Karpas-422 (cell line): Measurements from ENCODE around the gene FBXL17. TPM values are rescaled to one million over a fixed set of nuclear protein-coding genes. Genes with fewer than 3 reads are reported as not detected.

Experiments used
- DNase-seq: peaks from one replicate; pipeline ENCODE4 v3.0.0-alpha.2; 2015
- H2AFZ ChIP-seq: fragments of 200-600 bp; sonication (generic); 2 replicates; pipeline ENCODE4 v1.6.1; 2014; ENCODE audit warnings: antibody characterized with exemption, low read length, mixed read lengths
- H3K27ac ChIP-seq: fragments of 200-600 bp; sonication (generic); 2 replicates; pipeline ENCODE4 v1.5.1; 2014; ENCODE audit warnings: mild to moderate bottlenecking, low read length, moderate library complexity
- H3K27me3 ChIP-seq: fragments of 200-600 bp; sonication (generic); 2 replicates; pipeline ENCODE4 v1.6.1; 2014; ENCODE audit warnings: low read length, mixed read lengths
- H3K36me3 ChIP-seq: fragments of 200-600 bp; sonication (generic); 2 replicates; pipeline ENCODE4 v1.6.1; 2014; ENCODE audit warnings: low read length, mixed read lengths; ENCODE audit not compliant: insufficient read depth
- H3K4me1 ChIP-seq: fragments of 200-600 bp; sonication (generic); 2 replicates; pipeline ENCODE4 v1.6.1; 2014; ENCODE audit warnings: mild to moderate bottlenecking, low read length, mixed read lengths
- H3K4me2 ChIP-seq: fragments of 200-600 bp; sonication (generic); 2 replicates; pipeline ENCODE4 v1.6.1; 2014; ENCODE audit warnings: low read length, low read depth, mild to moderate bottlenecking; ENCODE audit not compliant: poor library complexity, severe bottlenecking
- H3K4me3 ChIP-seq: fragments of 200-600 bp; sonication (generic); 2 replicates; pipeline ENCODE4 v1.5.1; 2014; ENCODE audit warnings: mild to moderate bottlenecking, antibody characterized with exemption, low read length, mixed read lengths
- H3K79me2 ChIP-seq: fragments of 200-600 bp; sonication (generic); 2 replicates; pipeline ENCODE4 v1.6.1; 2014; ENCODE audit warnings: mild to moderate bottlenecking, low read length, mixed read lengths
- H3K9ac ChIP-seq: fragments of 200-600 bp; sonication (generic); 2 replicates; pipeline ENCODE4 v1.6.0; 2014; ENCODE audit warnings: low read length
- H3K9me2 ChIP-seq: fragments of 200-600 bp; sonication (generic), shearing (Covaris generic); replicated peaks from 2 replicates; pipeline ENCODE4 v1.6.0; 2014; ENCODE audit warnings: mild to moderate bottlenecking, low read length, moderate library complexity; ENCODE audit not compliant: insufficient read depth
- H3K9me3 ChIP-seq: fragments of 300-700, 200-600 bp; sonication (generic); 2 replicates; pipeline ENCODE4 v1.6.1; 2014; ENCODE audit warnings: low read length, mixed read lengths
- H4K20me1 ChIP-seq: fragments of 200-600 bp; sonication (generic); 2 replicates; pipeline ENCODE4 v1.6.1; 2014; ENCODE audit warnings: mild to moderate bottlenecking, antibody characterized with exemption, low read length, low read depth; ENCODE audit not compliant: insufficient read depth
- total RNA-seq: library from RNA; depleted of rRNA; stranded (reverse); fragments of >200 nt; shearing (Covaris generic); gene quantifications from 2 replicates; pipeline ENCODE4 v1.2.3, GENCODE V29; 2014; ENCODE audit warnings: low replicate concordance

FBXL17 gene
- total RNA-seq, 1 experiment from 2014 or later: 26.9 TPM

DNA sequence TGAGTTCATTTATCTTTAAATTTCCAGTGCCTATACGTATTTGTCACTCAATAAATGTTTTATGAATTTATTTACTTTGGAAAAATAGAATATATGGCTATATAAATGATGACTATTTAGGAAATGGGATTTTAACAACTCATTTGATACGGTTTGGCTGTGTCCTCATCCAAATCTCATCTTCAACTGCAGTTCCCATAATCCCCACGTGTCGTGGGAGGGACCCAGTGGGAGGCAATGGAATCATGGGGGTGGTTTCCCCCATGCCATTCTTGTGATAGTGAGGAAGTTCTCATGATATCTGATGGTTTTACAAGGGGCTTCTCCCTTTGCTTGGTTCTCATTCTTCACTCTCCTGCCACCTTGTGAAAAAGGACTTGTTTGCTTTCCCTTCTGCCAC lies 523.6 kb downstream of the FBXL17 start:
- Histone ChIP-seq H3K9me2 (no peaks in the 10 kb centered on the region), H2AFZ (no peak overlapping the region), H3K9ac (no peak overlapping the region), H3K4me3 (no peak overlapping the region), H3K9me3 (no peaks in the 10 kb centered on the region), H3K27me3 (no peaks in the 10 kb centered on the region), H3K27ac (no peak overlapping the region), H4K20me1 (no peaks in the 10 kb centered on the region), H3K79me2 (no peaks in the 10 kb centered on the region), H3K36me3 (no peaks in the 10 kb centered on the region), H3K4me2 (no peak overlapping the region), H3K4me1 (no peaks in the 10 kb centered on the region)
- no peak for DNase-seq

DNA sequence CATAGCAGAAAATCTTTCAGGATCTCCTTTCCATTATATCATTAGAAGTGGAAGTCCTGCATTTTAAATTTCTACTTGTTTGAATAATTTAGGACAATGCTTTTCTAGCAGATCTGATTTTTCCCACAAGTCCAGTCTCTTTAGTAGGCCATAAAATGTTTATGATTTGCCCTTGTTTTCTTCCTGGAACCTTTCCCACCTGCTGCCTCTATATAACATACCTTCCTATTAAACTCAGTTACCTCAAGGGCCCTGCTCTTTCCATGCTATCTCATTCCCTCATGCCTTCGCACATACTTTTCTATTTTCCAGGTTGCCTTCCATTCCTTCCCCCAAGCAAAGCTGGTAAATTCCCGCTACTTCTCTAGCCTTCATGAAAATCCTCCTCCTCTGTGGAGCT lies 524.1 kb downstream of the FBXL17 start:
- Histone ChIP-seq H4K20me1 (no peaks in the 10 kb centered on the region), H3K4me2 (no peak overlapping the region), H3K9ac (no peak overlapping the region), H3K79me2 (no peaks in the 10 kb centered on the region), H2AFZ (no peak overlapping the region), H3K27ac (no peak overlapping the region), H3K27me3 (no peaks in the 10 kb centered on the region), H3K9me3 (no peaks in the 10 kb centered on the region), H3K4me3 (no peak overlapping the region), H3K4me1 (no peaks in the 10 kb centered on the region), H3K36me3 (no peaks in the 10 kb centered on the region), H3K9me2 (no peaks in the 10 kb centered on the region)
- no peak for DNase-seq

DNA sequence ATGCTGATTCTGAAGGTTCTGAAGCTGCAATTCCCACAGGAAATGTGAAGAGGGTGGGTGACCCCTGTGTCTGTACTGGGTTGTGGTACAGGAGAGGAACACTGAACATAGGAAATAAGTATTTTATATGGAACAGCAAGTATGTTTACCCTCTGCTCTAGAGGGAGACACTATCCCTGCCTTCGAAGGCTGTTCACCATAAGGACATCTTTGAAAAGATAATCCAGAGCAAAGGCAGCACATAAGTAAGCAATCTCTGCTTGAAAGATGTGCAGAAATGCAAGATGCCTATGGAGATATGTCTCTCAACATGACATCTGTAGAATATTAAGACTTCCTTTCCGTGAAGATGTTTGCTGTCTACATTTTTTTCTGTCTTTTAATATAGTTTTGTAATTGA lies 526.7 kb downstream of the FBXL17 start:
- H3K36me3 ChIP-seq: no peaks in the 10 kb centered on the region
- H3K4me1 ChIP-seq: no peaks in the 10 kb centered on the region
- H3K9me3 ChIP-seq: no peaks in the 10 kb centered on the region
- H3K9me2 ChIP-seq: no peaks in the 10 kb centered on the region
- H3K27me3 ChIP-seq: no peaks in the 10 kb centered on the region
- no peak overlapping the region for H3K27ac ChIP-seq
- H3K79me2 ChIP-seq: no peaks in the 10 kb centered on the region
- no peaks in the 10 kb centered on the region for H4K20me1 ChIP-seq
- no peak overlapping the region for H3K4me2 ChIP-seq
- no peak overlapping the region for H3K4me3 ChIP-seq
- no peak overlapping the region for H2AFZ ChIP-seq
- no peak for DNase-seq
- H3K9ac ChIP-seq: no peak overlapping the region

DNA sequence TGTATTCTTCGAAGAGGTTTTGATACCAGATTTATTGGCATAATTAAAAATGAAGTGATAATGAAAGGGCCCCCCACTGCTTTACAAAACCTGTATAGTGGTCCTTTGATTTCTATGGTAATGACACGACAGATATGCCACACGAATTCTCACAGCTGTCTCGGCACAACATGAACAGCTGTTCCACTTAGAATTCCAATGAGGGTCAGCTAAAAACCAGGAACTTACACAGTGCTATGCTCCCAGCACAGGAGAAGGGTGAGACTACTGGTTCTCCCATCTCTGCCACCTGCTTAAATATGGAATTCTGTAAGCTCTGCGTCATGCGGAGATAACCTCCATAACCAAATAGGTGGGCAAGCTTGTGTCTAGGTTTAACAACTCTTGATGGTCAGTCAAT lies 528.2 kb downstream of the FBXL17 start:
- H2AFZ ChIP-seq: no peak overlapping the region
- H3K36me3 ChIP-seq: no peaks in the 10 kb centered on the region
- no peaks in the 10 kb centered on the region for H3K79me2 ChIP-seq
- H3K4me2 ChIP-seq: no peak overlapping the region
- H4K20me1 ChIP-seq: no peaks in the 10 kb centered on the region
- H3K9me3 ChIP-seq: no peaks in the 10 kb centered on the region
- no peak overlapping the region for H3K4me3 ChIP-seq
- no peaks in the 10 kb centered on the region for H3K4me1 ChIP-seq
- H3K27ac ChIP-seq: no peak overlapping the region
- H3K9me2 ChIP-seq: no peaks in the 10 kb centered on the region
- H3K9ac ChIP-seq: no peak overlapping the region
- no peaks in the 10 kb centered on the region for H3K27me3 ChIP-seq
- DNase-seq: no peak

DNA sequence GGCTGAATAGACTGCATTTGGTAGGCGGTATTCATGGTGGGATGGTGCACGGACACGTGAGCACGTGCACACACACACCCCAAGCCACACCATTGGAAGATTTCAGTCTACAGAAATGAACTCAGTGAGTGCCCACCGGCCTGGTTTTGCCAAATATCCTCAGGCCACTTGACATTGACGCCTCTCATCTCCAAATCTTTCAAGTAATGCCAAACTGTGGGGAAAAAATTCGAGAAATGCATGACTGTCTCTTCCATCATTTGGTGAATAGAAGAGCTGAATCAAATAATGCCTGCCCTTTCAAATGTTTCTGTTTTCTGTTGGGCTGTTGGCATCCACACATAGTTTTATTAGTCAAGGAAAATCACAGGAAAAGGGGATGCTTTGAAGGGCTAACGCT lies 528.9 kb downstream of the FBXL17 start:
- Histone ChIP-seq H3K9ac (no peak overlapping the region), H3K9me2 (no peaks in the 10 kb centered on the region), H3K4me1 (no peaks in the 10 kb centered on the region), H3K4me3 (no peak overlapping the region), H3K79me2 (no peaks in the 10 kb centered on the region), H2AFZ (no peak overlapping the region), H4K20me1 (no peaks in the 10 kb centered on the region), H3K36me3 (no peaks in the 10 kb centered on the region), H3K4me2 (no peak overlapping the region), H3K27me3 (no peaks in the 10 kb centered on the region), H3K27ac (no peak overlapping the region), H3K9me3 (no peaks in the 10 kb centered on the region)
- no peak for DNase-seq

DNA sequence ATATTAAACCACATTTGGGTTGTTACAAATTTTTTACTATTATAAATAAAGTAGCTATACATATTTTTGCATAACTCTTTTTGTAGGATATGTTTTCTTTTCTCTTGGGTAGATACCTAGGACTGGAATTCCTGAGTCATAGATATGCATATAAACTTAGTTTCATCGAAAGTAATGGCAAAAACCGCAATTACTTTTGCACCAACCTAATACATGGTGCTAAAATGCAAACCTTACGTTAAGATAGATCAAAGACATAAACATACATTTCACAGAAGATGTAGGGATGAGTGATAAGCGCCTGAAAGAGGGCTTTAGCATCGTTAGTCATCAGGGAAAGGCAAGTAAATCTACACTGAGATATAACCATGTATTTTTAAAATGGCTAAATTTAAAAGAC lies 532.8 kb downstream of the FBXL17 start:
- Histone ChIP-seq H3K27ac (no peak overlapping the region), H3K9me2 (no peaks in the 10 kb centered on the region), H3K4me3 (no peak overlapping the region), H3K4me1 (no peaks in the 10 kb centered on the region), H2AFZ (no peak overlapping the region), H3K36me3 (no peaks in the 10 kb centered on the region), H3K9ac (no peak overlapping the region), H3K9me3 (no peaks in the 10 kb centered on the region), H4K20me1 (no peaks in the 10 kb centered on the region), H3K4me2 (no peak overlapping the region), H3K79me2 (no peaks in the 10 kb centered on the region), H3K27me3 (no peaks in the 10 kb centered on the region)
- no peak for DNase-seq

DNA sequence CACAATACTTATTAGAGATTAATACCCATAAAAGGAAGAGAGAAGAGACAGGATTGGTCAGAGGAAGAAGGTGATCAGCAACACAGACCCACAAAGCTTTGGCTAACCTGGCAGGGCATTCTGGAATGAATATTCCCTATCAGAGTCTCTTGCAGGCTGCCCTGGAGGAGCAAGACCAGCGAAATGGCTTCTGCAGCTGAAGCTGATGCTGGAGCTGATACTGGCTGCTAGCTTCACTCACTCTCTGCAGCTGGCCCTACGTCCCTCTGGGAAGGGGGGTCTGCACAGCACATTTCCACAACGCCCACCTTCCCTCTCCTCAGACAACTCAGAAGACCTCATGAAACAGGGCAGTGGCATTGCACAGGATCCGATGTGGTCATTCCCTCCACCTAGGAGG lies 541.3 kb downstream of the FBXL17 start:
- Histone ChIP-seq H3K4me3 (no peak overlapping the region), H3K27me3 (no peaks in the 10 kb centered on the region), H2AFZ (no peak overlapping the region), H3K9me3 (no peaks in the 10 kb centered on the region), H4K20me1 (no peaks in the 10 kb centered on the region), H3K36me3 (no peaks in the 10 kb centered on the region), H3K4me1 (no peaks in the 10 kb centered on the region), H3K9ac (no peak overlapping the region), H3K79me2 (no peaks in the 10 kb centered on the region), H3K27ac (no peak overlapping the region), H3K4me2 (no peak overlapping the region), H3K9me2 (no peaks in the 10 kb centered on the region)
- DNase-seq: no peak

DNA sequence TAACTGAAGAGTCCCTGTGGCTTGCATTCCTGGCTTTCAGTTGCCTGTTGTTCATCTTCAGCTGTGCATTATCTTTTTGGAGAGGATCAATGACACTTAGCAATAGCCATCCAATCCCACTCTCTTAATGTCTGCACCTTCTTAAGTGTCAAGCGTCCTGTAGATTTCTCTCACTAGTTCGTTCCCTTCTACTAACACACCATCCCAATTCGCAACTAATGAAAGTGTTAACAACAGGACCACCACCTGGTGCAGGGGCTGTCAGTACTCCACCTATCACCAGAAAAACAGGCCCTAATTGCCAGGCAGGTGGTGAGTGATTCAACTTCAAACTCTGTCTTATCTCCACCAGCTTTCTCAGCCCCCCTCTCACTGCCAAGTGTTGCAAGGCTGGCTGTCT lies 541.7 kb downstream of the FBXL17 start:
- Histone ChIP-seq H3K9me3 (no peaks in the 10 kb centered on the region), H3K79me2 (no peaks in the 10 kb centered on the region), H4K20me1 (no peaks in the 10 kb centered on the region), H3K4me1 (no peaks in the 10 kb centered on the region), H3K4me3 (no peak overlapping the region), H3K9ac (no peak overlapping the region), H3K36me3 (no peaks in the 10 kb centered on the region), H3K27me3 (no peaks in the 10 kb centered on the region), H3K27ac (no peak overlapping the region), H3K4me2 (no peak overlapping the region), H3K9me2 (no peaks in the 10 kb centered on the region), H2AFZ (no peak overlapping the region)
- no peak for DNase-seq

DNA sequence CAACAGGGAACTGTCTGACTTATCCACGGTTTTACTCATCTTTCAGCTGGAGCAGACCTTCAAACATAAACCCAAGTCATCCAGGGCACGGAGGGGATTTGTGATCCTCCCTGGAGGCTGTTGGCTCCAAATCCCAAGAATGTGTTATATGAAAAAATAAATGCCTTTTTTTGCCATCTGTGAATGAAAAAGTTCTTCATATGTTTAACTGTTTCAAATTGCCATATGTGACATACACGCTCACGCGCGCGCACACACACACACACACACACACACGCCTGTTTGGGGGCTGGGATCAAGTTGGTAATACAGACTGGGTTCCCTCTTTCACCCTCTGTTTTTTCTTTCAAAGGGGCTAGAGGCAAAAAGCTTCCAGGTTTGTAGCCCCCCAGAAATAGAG lies 546.8 kb downstream of the FBXL17 start:
- Histone ChIP-seq H2AFZ (no peak overlapping the region), H3K9ac (no peak overlapping the region), H3K9me2 (no peaks in the 10 kb centered on the region), H4K20me1 (no peaks in the 10 kb centered on the region), H3K4me2 (no peak overlapping the region), H3K4me3 (no peak overlapping the region), H3K4me1 (no peaks in the 10 kb centered on the region), H3K36me3 (no peaks in the 10 kb centered on the region), H3K79me2 (no peaks in the 10 kb centered on the region), H3K9me3 (no peaks in the 10 kb centered on the region), H3K27me3 (no peaks in the 10 kb centered on the region), H3K27ac (no peak overlapping the region)
- DNase-seq: no peak
